PC-9 (cell line): ENCODE data around the gene DCLRE1C. TPM values are rescaled to one million over a fixed set of nuclear protein-coding genes. Genes with fewer than 3 reads are reported as not detected.
A peak's percentile ranks its signal among the peaks of the same experiment; 100 is the strongest.
"Not testable (repeated sequence)": the region's sequence is repeated elsewhere in the genome, so short reads cannot be mapped to it uniquely, and the experiment has no call there.

ENCODE experiments used
- BruUV-seq: library from RNA; stranded (reverse); fragments of 400-500 nt; replicated peaks from 2 replicates; lab custom pipeline; 2021; lab: Mats Ljungman, UMichigan
- CTCF ChIA-PET: fragments of 300-600 bp; sonication (Branson Sonifier 250); formaldehyde crosslinking; loops from one replicate; lab custom pipeline; 2022; ENCODE audit warnings: antibody characterized with exemption; lab: Charles Lee
- POLR2A ChIA-PET: fragments of 300-600 bp; sonication (Branson Sonifier 250); formaldehyde crosslinking; loops from one replicate; lab custom pipeline; 2022; ENCODE audit warnings: antibody characterized with exemption; ENCODE audit not compliant: unreplicated experiment; lab: Charles Lee
- DNase-seq, 2 experiments: peaks; one replicate each; pipeline versions ENCODE4 v3.0.0 to v3.0.0-alpha.2; 2015 to 2022; ENCODE audit warnings: mixed read lengths in 1 of 2
- H2AFZ ChIP-seq: fragments of 200-600 bp; sonication (generic); 2 replicates; pipeline ENCODE4 v1.8.1; 2017; ENCODE audit warnings: antibody characterized with exemption
- H3F3A ChIP-seq: fragments of 200-600 bp; sonication (generic); 2 replicates; pipeline ENCODE4 v1.8.1; 2017; ENCODE audit warnings: antibody characterized with exemption, mild to moderate bottlenecking, low read depth; ENCODE audit not compliant: insufficient read depth
- H3K27ac ChIP-seq: fragments of 200-600 bp; sonication (generic); 2 replicates; pipeline ENCODE4 v1.6.1; 2016; ENCODE audit warnings: mixed run types
- H3K27me3 ChIP-seq: fragments of 200-600 bp; sonication (generic); 2 replicates; pipeline ENCODE4 v1.6.1; 2016; ENCODE audit warnings: low read depth, mixed run types; ENCODE audit not compliant: insufficient read depth
- H3K36me3 ChIP-seq: fragments of 200-600 bp; sonication (generic); 2 replicates; pipeline ENCODE4 v1.6.1; 2016; ENCODE audit warnings: low read depth, mixed run types
- H3K4me1 ChIP-seq: fragments of 200-600 bp; sonication (generic); replicated peaks from 2 replicates; pipeline ENCODE4 v1.6.1; 2016; ENCODE audit warnings: mixed run types; ENCODE audit not compliant: insufficient read depth
- H3K4me2 ChIP-seq: fragments of 200-600 bp; sonication (generic); 2 replicates; pipeline ENCODE4 v1.6.1; 2017; ENCODE audit warnings: mixed run types
- H3K4me3 ChIP-seq: fragments of 200-600 bp; sonication (generic); 2 replicates; pipeline ENCODE4 v1.6.1; 2016; ENCODE audit warnings: mixed run types
- H3K79me2 ChIP-seq: fragments of 200-600 bp; sonication (generic); 2 replicates; pipeline ENCODE4 v1.6.1; 2017; ENCODE audit warnings: low read depth, mixed run types
- H3K9me2 ChIP-seq: fragments of 200-600 bp; sonication (generic); 2 replicates; pipeline ENCODE4 v1.8.1; 2017; ENCODE audit warnings: mild to moderate bottlenecking; ENCODE audit not compliant: insufficient read depth
- H3K9me3 ChIP-seq: fragments of 200-600 bp; sonication (generic); 2 replicates; pipeline ENCODE4 v1.8.1; 2016; ENCODE audit warnings: low read depth; ENCODE audit not compliant: insufficient read depth
- H4K20me1 ChIP-seq: fragments of 200-600 bp; sonication (generic); 2 replicates; pipeline ENCODE4 v1.8.1; 2017; ENCODE audit not compliant: insufficient read depth
- EZH2 ChIP-seq: fragments of 200-600 bp; sonication (generic); IDR thresholded peaks from 2 replicates; pipeline ENCODE4 v1.8.0; 2017; ENCODE audit warnings: antibody characterized with exemption, low read depth
- intact Hi-C: fragments of 100-400 bp; cut with micrococcal nuclease; formaldehyde crosslinking; loops from one replicate; pipeline ENCODE4 v1.10.0; 2022; ENCODE audit not compliant: unreplicated experiment
- total RNA-seq: library from RNA; stranded (reverse); gene quantifications from 2 replicates; pipeline ENCODE4 v1.2.3, GENCODE V29; 2021
- TF ChIP-seq, protein P1 (sequence below): fragments of 200-600 bp; sonication (generic); conservative IDR thresholded peaks from 2 replicates; pipeline ENCODE4 v1.6.1; 2017; ENCODE audit warnings: mixed run types, antibody characterized with exemption, mild to moderate bottlenecking, moderate library complexity

The DCLRE1C gene
- total RNA-seq, 1 experiment from 2014 or later = 14.0 TPM

DNA sequence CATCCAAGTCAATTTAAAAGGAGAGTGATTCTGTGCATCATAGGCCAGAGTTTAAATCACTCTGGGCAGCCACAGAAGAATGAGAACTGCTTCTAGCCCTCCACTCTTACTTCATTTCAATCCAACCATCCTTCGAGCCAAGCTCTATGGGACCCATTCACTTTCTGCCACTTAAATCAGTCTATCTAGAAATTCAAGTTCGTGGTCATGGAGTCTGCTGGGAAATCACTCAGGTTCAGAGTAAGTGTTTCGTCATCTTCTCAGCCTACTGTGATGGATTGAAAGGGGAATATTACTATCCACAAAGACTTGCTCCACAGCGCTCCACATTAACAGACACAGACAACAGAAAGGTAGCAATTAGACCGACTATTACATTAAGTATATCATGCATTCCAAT is 4.6 kb downstream of the DCLRE1C start:
- BruUV-seq = no TSS peak
- no peak overlapping the region for H2AFZ ChIP-seq
- no peak for DNase-seq
- H3K4me2 ChIP-seq = no peak overlapping the region
- peaks cover 8% of the 10 kb centered on the region for H3K4me1 ChIP-seq
- ChIA-PET CTCF (interaction anchor here (0.5 to 0.6 kb wide), 2 partner anchors 56 to 558 kb away, joined by 3 to 4 read pairs; no protein-coding TSS in a partner anchor), POLR2A (no interaction called here)
- H3K27ac ChIP-seq = no peak overlapping the region
- no peaks in the 10 kb centered on the region for H3K27me3 ChIP-seq
- no peaks in the 10 kb centered on the region for H3K36me3 ChIP-seq
- intact Hi-C loops = no loop called here
- no peaks in the 10 kb centered on the region for H3K9me3 ChIP-seq
- peaks cover 24% of the 10 kb centered on the region for H3K79me2 ChIP-seq
- H3F3A ChIP-seq = peaks cover 7% of the 10 kb centered on the region; the same call in 1 of the 2 replicates
- H4K20me1 ChIP-seq = no peaks in the 10 kb centered on the region
- no peak for TF ChIP-seq EZH2
- TF ChIP-seq, protein P1, sequence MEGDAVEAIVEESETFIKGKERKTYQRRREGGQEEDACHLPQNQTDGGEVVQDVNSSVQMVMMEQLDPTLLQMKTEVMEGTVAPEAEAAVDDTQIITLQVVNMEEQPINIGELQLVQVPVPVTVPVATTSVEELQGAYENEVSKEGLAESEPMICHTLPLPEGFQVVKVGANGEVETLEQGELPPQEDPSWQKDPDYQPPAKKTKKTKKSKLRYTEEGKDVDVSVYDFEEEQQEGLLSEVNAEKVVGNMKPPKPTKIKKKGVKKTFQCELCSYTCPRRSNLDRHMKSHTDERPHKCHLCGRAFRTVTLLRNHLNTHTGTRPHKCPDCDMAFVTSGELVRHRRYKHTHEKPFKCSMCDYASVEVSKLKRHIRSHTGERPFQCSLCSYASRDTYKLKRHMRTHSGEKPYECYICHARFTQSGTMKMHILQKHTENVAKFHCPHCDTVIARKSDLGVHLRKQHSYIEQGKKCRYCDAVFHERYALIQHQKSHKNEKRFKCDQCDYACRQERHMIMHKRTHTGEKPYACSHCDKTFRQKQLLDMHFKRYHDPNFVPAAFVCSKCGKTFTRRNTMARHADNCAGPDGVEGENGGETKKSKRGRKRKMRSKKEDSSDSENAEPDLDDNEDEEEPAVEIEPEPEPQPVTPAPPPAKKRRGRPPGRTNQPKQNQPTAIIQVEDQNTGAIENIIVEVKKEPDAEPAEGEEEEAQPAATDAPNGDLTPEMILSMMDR = no peak
- no peak overlapping the region for H3K4me3 ChIP-seq
- H3K9me2 ChIP-seq = no peaks in the 10 kb centered on the region

DNA sequence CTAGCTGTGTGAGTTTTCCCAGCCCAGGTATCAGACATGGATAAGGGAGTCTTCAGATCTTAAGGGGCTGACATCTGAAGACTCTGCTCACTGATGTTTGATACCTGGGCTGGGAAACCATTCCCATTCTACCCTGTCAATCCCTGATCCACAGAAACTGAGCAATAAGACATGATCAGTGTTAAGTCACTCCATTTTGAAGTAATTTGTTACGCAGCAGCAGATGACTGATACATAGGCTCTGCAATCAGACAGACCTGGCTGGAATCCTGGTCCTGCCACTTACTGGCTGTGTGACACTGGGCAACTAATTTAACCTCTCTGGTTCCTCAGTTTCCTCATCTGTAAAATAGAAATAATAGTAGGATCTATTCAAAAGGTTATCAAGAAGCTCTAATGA is 6.6 kb downstream of the DCLRE1C start:
- Histone ChIP-seq H3K9me2 (no peaks in the 10 kb centered on the region), H3K79me2 (peaks cover 13% of the 10 kb centered on the region)
- CTCF ChIA-PET = no interaction called here

DNA sequence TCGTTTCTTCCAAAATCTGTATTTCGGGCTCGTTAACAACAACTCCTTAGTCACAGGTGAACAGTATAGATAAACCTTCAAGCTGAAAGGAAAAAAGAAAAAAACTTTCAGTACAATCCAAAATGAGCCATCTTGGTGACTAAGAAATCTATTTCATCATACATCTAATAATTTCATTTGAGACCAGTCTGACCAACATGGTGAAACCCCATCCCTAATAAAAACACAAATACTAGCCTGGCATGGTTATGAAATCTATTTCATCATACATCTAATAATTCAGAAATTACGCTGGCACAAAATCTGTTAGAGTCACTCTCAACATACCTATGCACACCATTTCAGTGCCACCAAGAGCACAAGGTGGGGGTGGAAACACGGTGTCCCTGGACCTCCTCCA is 8.8 kb downstream of the DCLRE1C start:
- Histone ChIP-seq H3F3A (no peaks in the 10 kb centered on the region), H3K4me3 (no peak overlapping the region), H4K20me1 (no peaks in the 10 kb centered on the region), H3K9me3 (no peaks in the 10 kb centered on the region), H3K36me3 (no peaks in the 10 kb centered on the region), H3K4me2 (peak overlapping the region; percentile 19; the same call in 1 of the 2 replicates), H3K4me1 (no peaks in the 10 kb centered on the region), H3K27ac (peak overlapping the region; percentile 53; the same call in 1 of the 2 replicates), H3K27me3 (no peaks in the 10 kb centered on the region), H2AFZ (no peak overlapping the region), H3K79me2 (no peaks in the 10 kb centered on the region; the same call in 1 of the 2 replicates), H3K9me2 (no peaks in the 10 kb centered on the region)
- TF ChIP-seq, protein P1 = no peak
- no peak for TF ChIP-seq EZH2
- ChIA-PET CTCF (no interaction called here), POLR2A (no interaction called here)
- BruUV-seq = no TSS peak
- peak in 1 of 2 experiments; percentile 48 for DNase-seq
- intact Hi-C loops = no loop called here

More for the DNA sequence above, 6.6 kb downstream of the DCLRE1C start:
- Histone ChIP-seq H3K36me3 (no peaks in the 10 kb centered on the region), H4K20me1 (no peaks in the 10 kb centered on the region), H3F3A (no peaks in the 10 kb centered on the region), H3K27ac (no peak overlapping the region), H3K9me3 (no peaks in the 10 kb centered on the region), H3K4me2 (no peak overlapping the region), H2AFZ (no peak overlapping the region), H3K4me3 (no peak overlapping the region), H3K27me3 (no peaks in the 10 kb centered on the region), H3K4me1 (no peaks in the 10 kb centered on the region)
- no peak for DNase-seq
- POLR2A ChIA-PET = no interaction called here
- intact Hi-C loops = no loop called here
- no TSS peak for BruUV-seq
- TF ChIP-seq EZH2 = no peak
- TF ChIP-seq, protein P1 = no peak

DNA sequence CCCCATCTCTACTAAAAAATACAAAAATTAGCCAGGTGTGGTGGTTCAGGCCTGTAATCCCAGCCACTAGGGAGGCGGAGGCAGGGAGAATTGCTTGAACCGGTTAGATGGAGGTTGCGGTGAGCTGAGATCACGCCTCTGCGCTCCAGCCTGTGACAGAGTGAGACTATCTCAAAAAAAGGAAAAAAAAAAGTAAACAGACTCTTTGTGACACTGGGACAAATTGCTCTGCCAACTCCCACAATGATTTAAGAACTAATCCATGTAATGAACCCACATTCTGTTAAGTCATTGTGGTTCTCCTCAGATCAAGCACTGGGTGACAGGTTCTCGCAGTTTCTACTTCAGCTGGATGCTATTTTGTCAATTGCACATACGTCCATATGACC is 11.0 kb downstream of the DCLRE1C start:
- intact Hi-C loops = not testable (repeated sequence)

DNA sequence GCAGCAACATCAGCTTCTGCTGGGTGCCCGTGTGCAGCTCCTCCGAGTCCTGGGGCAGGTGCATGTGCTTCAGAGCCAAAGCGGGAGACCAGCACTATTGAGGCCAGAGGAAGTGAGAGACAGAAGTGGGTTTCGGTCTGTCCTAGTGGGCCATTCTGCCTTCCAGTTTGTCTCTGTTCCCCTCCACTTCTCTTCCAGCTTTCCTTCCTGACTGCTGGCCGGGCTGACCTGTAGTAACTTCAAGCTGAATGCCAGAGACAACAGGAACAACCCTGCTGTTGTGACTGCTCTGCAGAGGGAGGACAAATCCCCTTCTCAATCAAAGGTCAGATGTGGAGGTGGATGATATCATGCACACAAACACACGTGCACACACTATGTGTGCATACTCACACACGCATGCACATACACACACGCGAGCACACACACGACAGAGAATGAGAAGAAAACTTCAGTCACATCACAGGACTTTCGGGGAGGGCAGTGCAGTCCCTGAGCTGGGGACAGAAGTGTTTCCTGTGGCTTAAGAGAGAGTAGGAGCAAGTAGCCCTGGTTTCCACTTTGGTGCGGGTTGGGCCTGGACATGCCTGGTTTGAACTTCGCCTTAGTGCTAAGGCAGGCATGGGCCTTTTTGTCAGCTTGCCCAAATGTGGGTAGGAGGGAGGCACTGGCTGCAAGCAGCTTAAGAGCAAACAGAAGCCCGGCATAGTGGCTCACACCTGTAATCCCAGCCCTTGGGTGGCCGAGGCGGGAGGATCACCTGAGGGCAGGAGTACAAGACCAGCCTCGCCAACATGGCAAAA is 11.5 kb downstream of the DCLRE1C start:
- H3K4me1 ChIP-seq, H3F3A ChIP-seq, H3K27ac ChIP-seq, H2AFZ ChIP-seq, BruUV-seq, intact Hi-C loops, H3K4me2 ChIP-seq, CTCF ChIA-PET, H3K9me3 ChIP-seq, H3K36me3 ChIP-seq, H3K9me2 ChIP-seq, H4K20me1 ChIP-seq, POLR2A ChIA-PET, H3K27me3 ChIP-seq, H3K79me2 ChIP-seq, DNase-seq, H3K4me3 ChIP-seq: not testable (repeated sequence)

More for the DNA sequence above, 11.0 kb downstream of the DCLRE1C start:
- H2AFZ ChIP-seq, H3K27me3 ChIP-seq, H3K4me3 ChIP-seq, H3K9me2 ChIP-seq, H4K20me1 ChIP-seq, H3K79me2 ChIP-seq, H3K36me3 ChIP-seq, CTCF ChIA-PET, BruUV-seq, DNase-seq, H3K4me2 ChIP-seq, H3K4me1 ChIP-seq, H3F3A ChIP-seq, H3K9me3 ChIP-seq, POLR2A ChIA-PET, H3K27ac ChIP-seq: not testable (repeated sequence)
